HepG2 (cell line): ENCODE data around the gene ZFHX3. TPM values are rescaled to one million over a fixed set of nuclear protein-coding genes. Genes with fewer than 3 reads are reported as not detected.

Experiments used
- HCFC1 ChIP-seq: fragments of 150-350 bp; IDR thresholded peaks from 2 replicates; pipeline ENCODE4 v1.6.1; 2014; ENCODE audit warnings: low read depth, low read length
- NFAT5 ChIP-seq: sonication (generic); formaldehyde crosslinking; IDR thresholded peaks from 2 replicates; pipeline ENCODE4 v1.4.0; 2020; ENCODE audit warnings: missing genetic modification reagents
- NFKB2 ChIP-seq: sonication (generic); formaldehyde crosslinking; IDR thresholded peaks from 2 replicates; pipeline ENCODE4 v1.4.0; 2020; ENCODE audit warnings: missing genetic modification reagents, borderline replicate concordance
- PAX8 ChIP-seq: sonication (generic); formaldehyde crosslinking; IDR thresholded peaks from 2 replicates; pipeline ENCODE4 v1.8.0; 2022; ENCODE audit warnings: mild to moderate bottlenecking, missing genetic modification reagents, borderline replicate concordance
- PHF20 ChIP-seq: sonication (generic); formaldehyde crosslinking; IDR thresholded peaks from 2 replicates; pipeline ENCODE4 v1.5.0; 2020; ENCODE audit warnings: mild to moderate bottlenecking, missing genetic modification reagents
- TGIF2 ChIP-seq: IDR thresholded peaks from 2 replicates; pipeline ENCODE4 v1.6.1; 2016; ENCODE audit warnings: control low read depth, missing compliant biosample characterization
- ZNF20 ChIP-seq: sonication (generic); formaldehyde crosslinking; IDR thresholded peaks from 2 replicates; pipeline ENCODE4 v1.4.0; 2020; ENCODE audit warnings: mild to moderate bottlenecking, moderate library complexity, missing genetic modification reagents
- ZNF567 ChIP-seq: sonication (generic); formaldehyde crosslinking; IDR thresholded peaks from 2 replicates; pipeline ENCODE4 v1.8.1; 2023; ENCODE audit warnings: mild to moderate bottlenecking, missing genetic modification reagents, borderline replicate concordance
- ZNF605 ChIP-seq: sonication (generic); formaldehyde crosslinking; IDR thresholded peaks from 2 replicates; pipeline ENCODE4 v1.8.0; 2022; ENCODE audit warnings: mild to moderate bottlenecking, missing genetic modification reagents
- ZNF616 ChIP-seq: sonication (generic); formaldehyde crosslinking; IDR thresholded peaks from 2 replicates; pipeline ENCODE4 v1.5.0; 2020; ENCODE audit warnings: low read depth, mild to moderate bottlenecking, missing genetic modification reagents
- polyA plus RNA-seq, 8 experiments: library from polyadenylated mRNA; depleted of rRNA in 3 of 8; stranded (reverse) in 7 of 8; unstranded in 1 of 8; fragments of >200 nt; fragmentation: Illumina TruSeq in 4 of 8; extraction: Trizol in 4 of 8; gene quantifications; 2 replicates each; pipeline versions ENCODE4 v1.2.1 to v1.2.3, GENCODE V29; 2011 to 2016; ENCODE audit warnings: low read depth in 4 of 8, missing spikeins in 1 of 8, mixed read lengths in 1 of 8; ENCODE audit not compliant: insufficient read depth in 1 of 8
- total RNA-seq, 5 experiments: library from RNA; depleted of rRNA; stranded (reverse); fragments of >200 nt; fragmentation: Illumina TruSeq; extraction: Trizol; gene quantifications; 2 replicates each; pipeline ENCODE4 v1.2.3, GENCODE V29; 2016; ENCODE audit warnings: low read depth in 1 of 5
- TF ChIP-seq, protein P1 (sequence below): sonication (generic); formaldehyde crosslinking; IDR thresholded peaks from 2 replicates; pipeline ENCODE4 v1.5.0; 2020; ENCODE audit warnings: mild to moderate bottlenecking, missing genetic modification reagents, borderline replicate concordance
- TF ChIP-seq, protein P2 (sequence below): sonication (generic); formaldehyde crosslinking; IDR thresholded peaks from 2 replicates; pipeline ENCODE4 v1.9.0; 2021; ENCODE audit warnings: missing genetic modification reagents, mild to moderate bottlenecking, borderline replicate concordance

ZFHX3 gene
- total and polyA plus RNA-seq, 2 of the 13 experiments (the other 11 are each of a cell fraction or from before 2014, with no cell fraction given): 5.0 to 6.0 TPM

DNA sequence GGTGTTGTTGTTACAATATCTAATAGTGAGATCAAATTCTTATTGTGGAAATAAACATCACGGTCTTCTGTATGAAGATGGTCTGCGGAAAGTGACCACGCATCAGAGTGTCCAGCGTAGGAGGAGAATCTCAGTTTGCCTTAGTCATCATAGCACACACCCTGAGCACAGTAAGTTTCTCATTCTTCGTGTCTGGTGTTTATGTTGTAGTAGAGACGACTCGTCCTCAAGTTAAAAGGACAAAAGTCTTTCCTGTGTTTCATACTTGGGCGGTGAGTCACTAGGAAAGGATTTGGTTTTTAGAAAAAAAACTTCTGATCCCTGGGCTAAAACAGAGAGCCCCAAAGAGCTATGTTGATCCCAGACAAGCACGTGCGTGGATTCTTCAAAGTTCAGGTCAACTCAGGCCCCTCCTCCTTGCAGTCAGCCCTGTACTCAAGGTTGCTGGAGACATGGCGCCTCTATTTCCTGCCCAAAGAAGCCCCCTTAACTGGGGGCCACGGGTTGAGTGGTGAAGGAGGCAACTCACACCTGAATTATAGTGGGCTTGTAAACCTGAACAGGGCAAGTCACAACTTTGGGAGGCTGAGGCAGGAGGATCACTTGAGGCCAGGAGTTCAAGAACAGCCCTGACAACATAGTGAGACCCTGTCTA lies 170.4 kb downstream of the ZFHX3 start (continued):
- TF ChIP-seq NFKB2 (CRISPR knock-in tag) (no peak), ZNF616 (CRISPR knock-in tag) (no peak), ZNF20 (CRISPR knock-in tag) (no peak), TGIF2 (peak; percentile 83), PHF20 (CRISPR knock-in tag) (no peak), PAX8 (no peak), HCFC1 (no peak), NFAT5 (CRISPR knock-in tag) (no peak), ZNF605 (CRISPR knock-in tag) (0 out of 2 replicates have a peak, but pooled peaks have one; percentile 65), ZNF567 (CRISPR knock-in tag) (no peak)
- TF ChIP-seq, protein P1, sequence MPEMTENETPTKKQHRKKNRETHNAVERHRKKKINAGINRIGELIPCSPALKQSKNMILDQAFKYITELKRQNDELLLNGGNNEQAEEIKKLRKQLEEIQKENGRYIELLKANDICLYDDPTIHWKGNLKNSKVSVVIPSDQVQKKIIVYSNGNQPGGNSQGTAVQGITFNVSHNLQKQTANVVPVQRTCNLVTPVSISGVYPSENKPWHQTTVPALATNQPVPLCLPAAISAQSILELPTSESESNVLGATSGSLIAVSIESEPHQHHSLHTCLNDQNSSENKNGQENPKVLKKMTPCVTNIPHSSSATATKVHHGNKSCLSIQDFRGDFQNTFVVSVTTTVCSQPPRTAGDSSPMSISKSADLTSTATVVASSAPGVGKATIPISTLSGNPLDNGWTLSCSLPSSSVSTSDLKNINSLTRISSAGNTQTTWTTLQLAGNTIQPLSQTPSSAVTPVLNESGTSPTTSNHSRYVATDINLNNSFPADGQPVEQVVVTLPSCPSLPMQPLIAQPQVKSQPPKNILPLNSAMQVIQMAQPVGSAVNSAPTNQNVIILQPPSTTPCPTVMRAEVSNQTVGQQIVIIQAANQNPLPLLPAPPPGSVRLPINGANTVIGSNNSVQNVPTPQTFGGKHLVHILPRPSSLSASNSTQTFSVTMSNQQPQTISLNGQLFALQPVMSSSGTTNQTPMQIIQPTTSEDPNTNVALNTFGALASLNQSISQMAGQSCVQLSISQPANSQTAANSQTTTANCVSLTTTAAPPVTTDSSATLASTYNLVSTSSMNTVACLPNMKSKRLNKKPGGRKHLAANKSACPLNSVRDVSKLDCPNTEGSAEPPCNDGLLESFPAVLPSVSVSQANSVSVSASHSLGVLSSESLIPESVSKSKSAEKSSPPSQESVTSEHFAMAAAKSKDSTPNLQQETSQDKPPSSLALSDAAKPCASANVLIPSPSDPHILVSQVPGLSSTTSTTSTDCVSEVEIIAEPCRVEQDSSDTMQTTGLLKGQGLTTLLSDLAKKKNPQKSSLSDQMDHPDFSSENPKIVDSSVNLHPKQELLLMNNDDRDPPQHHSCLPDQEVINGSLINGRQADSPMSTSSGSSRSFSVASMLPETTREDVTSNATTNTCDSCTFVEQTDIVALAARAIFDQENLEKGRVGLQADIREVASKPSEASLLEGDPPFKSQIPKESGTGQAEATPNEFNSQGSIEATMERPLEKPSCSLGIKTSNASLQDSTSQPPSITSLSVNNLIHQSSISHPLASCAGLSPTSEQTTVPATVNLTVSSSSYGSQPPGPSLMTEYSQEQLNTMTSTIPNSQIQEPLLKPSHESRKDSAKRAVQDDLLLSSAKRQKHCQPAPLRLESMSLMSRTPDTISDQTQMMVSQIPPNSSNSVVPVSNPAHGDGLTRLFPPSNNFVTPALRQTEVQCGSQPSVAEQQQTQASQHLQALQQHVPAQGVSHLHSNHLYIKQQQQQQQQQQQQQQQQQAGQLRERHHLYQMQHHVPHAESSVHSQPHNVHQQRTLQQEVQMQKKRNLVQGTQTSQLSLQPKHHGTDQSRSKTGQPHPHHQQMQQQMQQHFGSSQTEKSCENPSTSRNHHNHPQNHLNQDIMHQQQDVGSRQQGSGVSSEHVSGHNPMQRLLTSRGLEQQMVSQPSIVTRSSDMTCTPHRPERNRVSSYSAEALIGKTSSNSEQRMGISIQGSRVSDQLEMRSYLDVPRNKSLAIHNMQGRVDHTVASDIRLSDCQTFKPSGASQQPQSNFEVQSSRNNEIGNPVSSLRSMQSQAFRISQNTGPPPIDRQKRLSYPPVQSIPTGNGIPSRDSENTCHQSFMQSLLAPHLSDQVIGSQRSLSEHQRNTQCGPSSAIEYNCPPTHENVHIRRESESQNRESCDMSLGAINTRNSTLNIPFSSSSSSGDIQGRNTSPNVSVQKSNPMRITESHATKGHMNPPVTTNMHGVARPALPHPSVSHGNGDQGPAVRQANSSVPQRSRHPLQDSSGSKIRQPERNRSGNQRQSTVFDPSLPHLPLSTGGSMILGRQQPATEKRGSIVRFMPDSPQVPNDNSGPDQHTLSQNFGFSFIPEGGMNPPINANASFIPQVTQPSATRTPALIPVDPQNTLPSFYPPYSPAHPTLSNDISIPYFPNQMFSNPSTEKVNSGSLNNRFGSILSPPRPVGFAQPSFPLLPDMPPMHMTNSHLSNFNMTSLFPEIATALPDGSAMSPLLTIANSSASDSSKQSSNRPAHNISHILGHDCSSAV (CRISPR knock-in tag): 0 out of 2 replicates have a peak, but pooled peaks have one; percentile 48
- TF ChIP-seq, protein P2, sequence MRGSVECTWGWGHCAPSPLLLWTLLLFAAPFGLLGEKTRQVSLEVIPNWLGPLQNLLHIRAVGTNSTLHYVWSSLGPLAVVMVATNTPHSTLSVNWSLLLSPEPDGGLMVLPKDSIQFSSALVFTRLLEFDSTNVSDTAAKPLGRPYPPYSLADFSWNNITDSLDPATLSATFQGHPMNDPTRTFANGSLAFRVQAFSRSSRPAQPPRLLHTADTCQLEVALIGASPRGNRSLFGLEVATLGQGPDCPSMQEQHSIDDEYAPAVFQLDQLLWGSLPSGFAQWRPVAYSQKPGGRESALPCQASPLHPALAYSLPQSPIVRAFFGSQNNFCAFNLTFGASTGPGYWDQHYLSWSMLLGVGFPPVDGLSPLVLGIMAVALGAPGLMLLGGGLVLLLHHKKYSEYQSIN (CRISPR knock-in tag): no peak
